NB4 (cell line): ENCODE results near the gene PLA2G12B.

Experiments
- DNase-seq: peaks from one replicate; pipeline ENCODE4 v3.0.0; 2010; ENCODE audit warnings: low read depth
- H3K4me3 ChIP-seq: one replicate; pipeline ENCODE4 v1.5.1; 2011; ENCODE audit warnings: mild to moderate bottlenecking, low read depth, low read length, moderate library complexity
- CTCF ChIP-seq: IDR thresholded peaks from one replicate; pipeline ENCODE4 v1.5.1; 2012; ENCODE audit warnings: low read depth, low read length
- MYC ChIP-seq: IDR thresholded peaks from 2 replicates; pipeline ENCODE4 v1.6.1; 2011; ENCODE audit warnings: low read depth, low read length
- POLR2A ChIP-seq: IDR thresholded peaks from 2 replicates; pipeline ENCODE4 v1.6.1; 2011; ENCODE audit warnings: mild to moderate bottlenecking; ENCODE audit not compliant: insufficient read length; ENCODE audit errors: extremely low read depth
- TF ChIP-seq, protein P1 (sequence below): IDR thresholded peaks from 2 replicates; pipeline ENCODE4 v1.6.1; 2011; ENCODE audit warnings: low read depth, low read length

PLA2G12B gene

GRCh38 chr10:72981882-72982529 lies 27.4 kb upstream of the PLA2G12B start:
- no peak overlapping the region for H3K4me3 ChIP-seq
- TF ChIP-seq MYC (no peak), CTCF (no peak), POLR2A (no peak)
- TF ChIP-seq, protein P1, sequence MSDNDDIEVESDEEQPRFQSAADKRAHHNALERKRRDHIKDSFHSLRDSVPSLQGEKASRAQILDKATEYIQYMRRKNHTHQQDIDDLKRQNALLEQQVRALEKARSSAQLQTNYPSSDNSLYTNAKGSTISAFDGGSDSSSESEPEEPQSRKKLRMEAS: no peak

GRCh38 chr10:72981028-72981881 lies 26.6 kb upstream of the PLA2G12B start:
- no peak for TF ChIP-seq CTCF
- no peak for TF ChIP-seq POLR2A
- TF ChIP-seq, protein P1: no peak
- TF ChIP-seq MYC: no peak
- no peak overlapping the region for H3K4me3 ChIP-seq
- no peak for DNase-seq

More at GRCh38 chr10:72981882-72982529, 27.4 kb upstream of the PLA2G12B start:
- DNase-seq: no peak

- no peak for DNase-seq
- H3K4me3 ChIP-seq: no peak overlapping the region
- TF ChIP-seq, protein P1: no peak
- no peak for TF ChIP-seq POLR2A
- TF ChIP-seq MYC: no peak
- TF ChIP-seq CTCF: no peak
These were observed 25.7 kb upstream of the PLA2G12B start for GRCh38 chr10:72980348-72980747.

DNA sequence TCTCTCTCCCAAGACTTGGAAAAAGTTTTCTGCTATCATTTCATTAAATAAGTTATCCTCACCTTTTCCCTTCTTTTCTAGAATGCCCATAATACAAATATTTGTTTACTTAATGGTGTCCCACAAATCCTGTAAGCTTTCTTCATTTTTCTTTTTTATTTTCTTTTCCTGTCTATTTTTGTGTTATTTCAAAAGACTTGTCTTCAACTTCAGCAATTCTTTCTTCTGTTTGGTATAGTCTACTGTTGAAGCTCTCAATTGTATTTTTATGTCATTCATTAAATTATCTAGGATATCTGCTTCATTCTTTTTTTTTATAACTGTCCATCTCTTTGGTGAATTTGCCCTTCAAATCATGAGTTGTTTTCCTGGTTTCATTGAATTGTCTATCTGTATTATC lies 25.1 kb upstream of the PLA2G12B start:
- TF ChIP-seq, protein P1: no peak
- TF ChIP-seq POLR2A (no peak), CTCF (no peak), MYC (no peak)
- H3K4me3 ChIP-seq: no peak overlapping the region
- no peak for DNase-seq

DNA sequence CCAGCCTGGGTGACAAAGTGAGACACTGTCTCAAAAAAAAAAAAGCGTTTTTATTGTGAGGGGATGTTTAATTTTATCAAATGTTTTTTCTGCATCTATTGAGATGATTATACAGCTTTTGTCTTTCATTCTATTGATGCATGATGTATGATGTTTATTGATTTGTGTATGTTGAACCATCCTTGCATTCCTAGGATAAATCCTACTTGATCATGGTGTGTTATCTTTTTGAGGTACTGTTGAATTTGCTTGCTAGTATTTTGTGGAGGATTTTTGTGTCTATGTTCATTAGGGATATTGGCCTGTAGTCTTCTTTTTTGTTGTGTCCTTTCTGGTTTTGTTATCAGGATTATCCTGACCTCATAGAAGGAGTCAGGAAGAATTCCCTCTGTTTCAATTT lies 22.3 kb upstream of the PLA2G12B start:
- TF ChIP-seq CTCF: no peak
- no peak for TF ChIP-seq MYC
- TF ChIP-seq, protein P1: no peak
- no peak for TF ChIP-seq POLR2A
- no peak for DNase-seq
- H3K4me3 ChIP-seq: no peak overlapping the region
